HG02884 (cell line): ENCODE measurements around the gene TSEN15.

Experiments
- ATAC-seq: cut with Tn5 transposase; IDR thresholded peaks from one replicate; pipeline ENCODE4 v1.9.1; 2021; ENCODE audit warnings: mild to moderate bottlenecking, moderate library complexity; ENCODE audit not compliant: unreplicated experiment

TSEN15 gene

DNA sequence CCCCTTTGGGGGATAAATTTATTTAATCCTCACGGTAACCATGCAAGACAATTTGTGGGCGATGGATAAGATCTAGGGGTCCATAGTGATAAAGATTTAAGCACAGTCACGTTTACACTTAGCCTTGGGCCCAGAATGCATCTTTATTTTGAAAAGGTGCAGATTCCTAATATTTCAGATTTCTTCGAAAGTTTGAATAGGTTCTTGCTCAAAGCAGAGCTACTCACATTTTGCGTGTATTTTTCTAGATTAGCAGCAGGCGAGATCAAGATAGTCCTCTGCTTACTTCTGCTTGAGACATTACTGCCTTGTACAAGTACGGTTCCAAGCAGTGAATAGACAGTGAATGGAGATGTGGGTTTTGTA, 647 bp downstream of the TSEN15 start:
- no peak for ATAC-seq

DNA sequence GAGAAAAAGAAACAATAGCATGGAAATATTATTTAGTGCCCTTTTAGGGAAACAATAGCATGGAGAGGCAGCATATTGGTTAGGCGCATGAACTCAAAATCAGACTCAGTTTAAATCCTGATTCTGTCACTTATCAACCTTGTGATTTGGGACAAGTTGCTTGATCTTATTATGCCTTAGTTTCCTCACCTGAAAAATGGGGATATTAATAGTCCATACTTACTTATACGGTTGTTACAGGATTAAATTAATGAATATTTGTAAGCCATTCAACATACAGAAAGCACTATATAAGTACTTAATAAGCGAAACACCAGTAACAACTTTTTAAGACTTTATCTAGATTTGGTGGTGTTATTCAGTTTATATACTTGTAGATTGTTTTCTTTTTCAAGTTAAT, 1.2 kb downstream of the TSEN15 start:
- no peak for ATAC-seq

GRCh38 chr1:184053881-184054280, 2.4 kb downstream of the TSEN15 start:
- no peak for ATAC-seq

GRCh38 chr1:184056921-184057555, 5.5 kb downstream of the TSEN15 start:
- ATAC-seq = no peak

DNA sequence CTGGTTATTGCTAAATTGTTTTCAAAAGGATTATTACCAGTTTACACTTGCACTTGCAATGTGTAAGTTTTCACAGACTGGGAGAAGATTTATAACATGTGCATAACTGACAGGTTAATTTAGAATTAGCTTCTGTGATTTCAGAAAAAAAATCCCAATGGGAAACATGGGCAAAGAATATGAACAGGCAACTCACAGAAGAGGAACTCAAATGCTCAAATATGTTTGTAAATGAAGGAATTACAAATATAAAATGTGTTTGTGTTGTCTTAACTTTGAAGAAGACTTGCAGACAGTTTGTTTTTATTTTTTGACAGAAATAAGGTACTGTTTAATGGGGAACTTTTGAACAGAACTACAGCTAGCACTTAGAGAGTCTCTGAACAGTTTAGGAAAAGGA, 8.4 kb downstream of the TSEN15 start:
- no peak for ATAC-seq

- no peak for ATAC-seq
Measured at GRCh38 chr1:184060316-184060715, 8.8 kb downstream of the TSEN15 start.

DNA sequence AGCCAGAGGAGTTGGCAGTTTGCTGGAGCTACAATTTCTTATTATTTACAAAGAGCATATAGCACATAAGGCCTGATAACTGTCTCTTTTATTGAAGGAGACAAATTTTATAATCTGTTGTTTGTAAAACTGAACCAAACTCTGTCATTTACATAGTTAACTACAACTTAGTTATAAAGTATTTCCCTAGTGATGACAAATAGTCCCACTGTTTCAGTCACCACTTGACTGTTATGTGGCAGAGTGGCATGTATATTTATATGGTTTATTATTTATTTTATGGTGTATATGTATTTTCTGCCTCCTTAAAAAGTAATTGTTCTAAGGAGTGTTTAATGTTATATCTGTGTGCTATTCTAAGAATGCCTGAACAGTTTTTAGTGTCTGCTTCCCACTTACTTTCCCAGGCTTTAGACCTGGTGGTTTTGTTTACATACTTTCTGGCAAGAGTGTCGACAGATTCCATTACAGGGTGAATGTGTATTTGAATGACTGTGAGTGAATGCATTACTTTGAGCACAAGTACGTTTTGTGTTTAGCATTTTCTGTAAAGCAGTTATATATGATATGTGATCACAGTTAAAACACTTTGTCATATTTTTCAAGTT, 10.0 kb downstream of the TSEN15 start:
- no peak for ATAC-seq

- ATAC-seq = no peak
Measured at GRCh38 chr1:184062640-184063286, 11.2 kb downstream of the TSEN15 start.

GRCh38 chr1:184065559-184065958, 14.0 kb downstream of the TSEN15 start:
- no peak for ATAC-seq

GRCh38 chr1:184068354-184068753, 16.8 kb downstream of the TSEN15 start:
- no peak for ATAC-seq

- ATAC-seq = no peak
Measured at GRCh38 chr1:184069675-184070074, 18.1 kb downstream of the TSEN15 start.

- no peak for ATAC-seq
Measured at GRCh38 chr1:184072376-184072775, 20.8 kb downstream of the TSEN15 start.

DNA sequence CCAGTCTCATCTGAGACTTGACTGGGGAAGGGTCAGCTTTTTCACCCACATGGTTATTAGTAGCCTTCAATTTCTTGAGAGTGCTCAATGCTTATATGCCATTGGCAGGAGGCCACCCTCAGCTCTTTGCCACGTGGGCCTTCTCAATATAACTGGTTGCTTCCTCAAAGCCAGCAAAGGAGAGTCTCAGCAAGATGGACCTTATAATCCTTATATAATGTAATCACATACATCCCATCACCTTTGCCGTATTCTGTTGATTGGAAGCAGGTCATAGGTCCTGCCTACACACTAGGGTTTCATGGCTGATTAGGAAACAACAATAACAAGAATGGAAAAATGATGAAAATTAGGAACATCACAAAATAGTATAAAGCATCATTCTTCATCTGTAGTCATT, 22.9 kb downstream of the TSEN15 start:
- no peak for ATAC-seq

GRCh38 chr1:184075055-184076029, 23.8 kb downstream of the TSEN15 start:
- no peak for ATAC-seq

GRCh38 chr1:184078564-184079249, 27.2 kb downstream of the TSEN15 start:
- ATAC-seq = no peak

DNA sequence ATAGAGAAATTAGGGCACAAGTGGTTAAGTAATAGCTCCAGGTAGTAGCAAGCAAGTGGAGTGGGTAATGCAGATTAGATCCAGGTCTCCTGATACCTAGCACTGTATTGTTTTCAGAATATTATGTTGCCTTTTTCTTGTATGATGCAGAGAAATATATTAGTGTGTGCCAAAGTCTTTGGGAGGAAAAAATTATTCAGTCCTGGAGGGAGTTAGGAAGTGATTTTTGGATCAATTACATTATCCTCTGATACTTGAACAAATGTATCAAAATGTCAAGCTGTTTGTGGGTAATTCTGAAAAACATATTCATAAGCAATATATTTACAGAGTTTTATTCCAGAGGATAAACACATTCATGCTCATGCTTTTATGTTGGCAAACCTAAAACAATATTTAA, 28.8 kb downstream of the TSEN15 start:
- ATAC-seq = no peak

DNA sequence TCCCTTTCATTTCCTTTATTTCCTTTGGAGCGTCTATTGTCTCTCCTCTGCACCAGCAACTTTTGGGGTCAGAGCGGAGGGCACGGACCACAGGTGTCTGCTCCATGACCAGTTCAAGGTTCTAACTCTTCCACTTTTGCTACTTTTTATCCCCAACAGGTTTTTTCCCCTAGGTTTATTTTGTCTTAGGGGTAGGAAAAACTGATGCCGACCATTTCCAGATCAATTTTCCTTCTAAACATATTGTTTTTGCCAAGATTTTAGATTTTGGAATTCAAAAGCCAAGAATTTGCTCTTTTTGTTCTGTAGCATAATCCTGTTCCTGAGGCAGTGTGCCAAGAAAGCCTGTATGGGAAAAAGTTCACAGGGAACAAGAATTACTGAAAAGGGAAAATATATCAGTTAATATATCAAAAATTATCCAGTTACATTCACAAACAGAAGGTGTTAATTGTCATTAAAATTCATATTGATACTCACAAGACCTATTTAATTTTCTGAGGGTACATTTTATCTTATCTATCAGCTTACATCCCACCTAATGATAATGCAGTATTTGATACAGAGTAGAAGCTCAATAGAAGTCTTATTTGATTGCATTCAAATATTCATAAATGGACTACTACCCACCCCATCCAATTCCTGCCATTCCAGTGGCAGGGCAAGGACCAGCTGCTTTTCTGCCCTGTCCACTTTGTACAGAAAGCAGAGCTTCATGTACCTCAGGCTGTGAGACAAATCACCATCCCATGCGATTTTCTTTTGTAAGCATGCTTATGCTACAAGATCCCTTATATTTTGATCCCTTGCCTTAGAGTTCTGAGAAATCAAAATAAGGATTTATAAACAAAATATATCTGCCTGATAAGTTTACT, 31.2 kb downstream of the TSEN15 start:
- ATAC-seq = no peak

DNA sequence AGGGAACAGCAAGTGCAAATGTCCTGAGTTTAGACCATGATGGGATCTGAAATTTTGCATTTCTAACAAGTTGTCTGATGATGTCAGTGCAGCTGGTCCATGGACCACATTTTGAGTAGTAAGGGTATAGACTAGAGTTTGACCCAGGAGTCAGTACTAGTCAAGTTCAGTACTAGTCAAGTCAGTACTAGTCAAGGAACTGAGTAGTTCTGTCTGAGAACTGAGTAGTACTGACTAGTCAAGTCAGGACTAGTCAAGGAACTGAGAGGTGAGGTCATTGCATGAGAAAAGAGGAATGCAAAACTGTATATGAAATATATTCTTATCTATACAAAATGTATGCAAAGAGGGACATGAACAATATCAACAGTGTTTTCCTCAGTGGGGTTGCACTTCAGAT, 34.1 kb downstream of the TSEN15 start:
- no peak for ATAC-seq

DNA sequence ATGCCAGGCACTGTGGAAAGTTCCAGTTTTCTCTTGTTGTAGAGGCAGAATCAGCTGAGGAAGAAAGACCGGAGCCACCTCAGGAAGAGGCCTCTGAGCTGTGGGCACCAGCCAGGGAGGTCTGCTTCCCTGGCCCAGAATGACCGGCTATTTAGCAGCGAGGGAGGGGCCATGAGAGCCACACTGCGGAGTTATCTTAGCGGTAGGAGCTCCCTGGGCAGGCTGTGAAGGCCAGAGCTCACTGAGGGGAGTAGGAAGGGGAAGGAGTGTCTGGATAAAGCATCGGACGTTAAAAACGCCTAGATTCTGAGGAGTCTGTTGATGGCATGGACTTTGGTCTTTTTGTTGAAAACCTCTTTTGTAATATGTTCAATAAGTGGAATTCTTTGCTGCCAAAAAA, 36.5 kb downstream of the TSEN15 start:
- ATAC-seq = no peak

GRCh38 chr1:184093071-184093470, 41.5 kb downstream of the TSEN15 start:
- no peak for ATAC-seq
